ENCODE measurements around the gene KLHL15.

KLHL15 gene

GRCh38 chrX:23945206-23945605, 81.8 kb downstream of the KLHL15 start:
- DNase-seq (ENCODE audit: low spot score), result no peak

GRCh38 chrX:23944234-23944633, 82.8 kb downstream of the KLHL15 start:
- no peak for DNase-seq (ENCODE audit: low spot score)

GRCh38 chrX:23939203-23939602, 87.8 kb downstream of the KLHL15 start:
- no peak for DNase-seq (ENCODE audit: low spot score)

- no peak for DNase-seq (ENCODE audit: low spot score)
These were observed 88.3 kb downstream of the KLHL15 start for GRCh38 chrX:23938690-23939089.

- DNase-seq (ENCODE audit: low spot score), result no peak
These were observed 89.9 kb downstream of the KLHL15 start for GRCh38 chrX:23937100-23937499.

- DNase-seq (ENCODE audit: low spot score), result no peak
These were observed 90.8 kb downstream of the KLHL15 start for GRCh38 chrX:23936180-23936579.

- DNase-seq (ENCODE audit: low spot score), result no peak
These were observed 91.9 kb downstream of the KLHL15 start for GRCh38 chrX:23935106-23935505.

Data from hepatic stellate cell (primary cell).